ENCODE results near the gene UPF2.

- TF ChIP-seq EGR1 (IDR thresholded peaks at IDR 0.05; ENCODE audit: borderline replicate concordance in 1 of 2, low read depth in 2 of 2, low read length in 2 of 2) (no peak), PRDM15 (CRISPR knock-in tag; IDR thresholded peaks at IDR 0.05) (no peak), CTCF (IDR thresholded peaks at IDR 0.05 in 2 of 3, conservative IDR thresholded peaks at IDR 0.05 in 1 of 3; ENCODE audit: control insufficient read depth in 2 of 3, extremely low read depth in 1 of 3, insufficient read depth in 1 of 3, low read depth in 3 of 3, low read length in 3 of 3) (no peak), SIN3A (IDR thresholded peaks at IDR 0.05; ENCODE audit: low read depth, low read length) (no peak), GABPA (IDR thresholded peaks at IDR 0.05; ENCODE audit: low read depth) (no peak), FOXK2 (IDR thresholded peaks at IDR 0.05) (no peak)
Measured at GRCh38 chr10:12050528-12050927, 7.9 kb upstream of the UPF2 start.

All from GM12878 (cell line).